Measurements from ENCODE around the gene PDZK1. TPM values are rescaled to one million over a fixed set of nuclear protein-coding genes. Genes with fewer than 3 reads are reported as not detected.

The PDZK1 gene
- total RNA-seq, 1 donor from 2014 or later: under 0.01 TPM

- Histone ChIP-seq H3K27me3 (ENCODE audit: control insufficient read depth, insufficient read depth, low read length) (no peaks in the 10 kb centered on the region), H3K4me3 (ENCODE audit: low read depth, low read length) (no peak overlapping the region), H3K36me3 (ENCODE audit: control insufficient read depth, insufficient read depth, low read length) (no peaks in the 10 kb centered on the region)
- DNase-seq (ENCODE audit: low read depth) (no peak), FAIRE-seq (peak; percentile 85)
- TF ChIP-seq, protein P1, sequence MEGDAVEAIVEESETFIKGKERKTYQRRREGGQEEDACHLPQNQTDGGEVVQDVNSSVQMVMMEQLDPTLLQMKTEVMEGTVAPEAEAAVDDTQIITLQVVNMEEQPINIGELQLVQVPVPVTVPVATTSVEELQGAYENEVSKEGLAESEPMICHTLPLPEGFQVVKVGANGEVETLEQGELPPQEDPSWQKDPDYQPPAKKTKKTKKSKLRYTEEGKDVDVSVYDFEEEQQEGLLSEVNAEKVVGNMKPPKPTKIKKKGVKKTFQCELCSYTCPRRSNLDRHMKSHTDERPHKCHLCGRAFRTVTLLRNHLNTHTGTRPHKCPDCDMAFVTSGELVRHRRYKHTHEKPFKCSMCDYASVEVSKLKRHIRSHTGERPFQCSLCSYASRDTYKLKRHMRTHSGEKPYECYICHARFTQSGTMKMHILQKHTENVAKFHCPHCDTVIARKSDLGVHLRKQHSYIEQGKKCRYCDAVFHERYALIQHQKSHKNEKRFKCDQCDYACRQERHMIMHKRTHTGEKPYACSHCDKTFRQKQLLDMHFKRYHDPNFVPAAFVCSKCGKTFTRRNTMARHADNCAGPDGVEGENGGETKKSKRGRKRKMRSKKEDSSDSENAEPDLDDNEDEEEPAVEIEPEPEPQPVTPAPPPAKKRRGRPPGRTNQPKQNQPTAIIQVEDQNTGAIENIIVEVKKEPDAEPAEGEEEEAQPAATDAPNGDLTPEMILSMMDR (IDR thresholded peaks at IDR 0.05; ENCODE audit: insufficient read depth, low read length, severe bottlenecking): no peak
Measured at GRCh38 chr1:145695821-145696629, 11.1 kb downstream of the PDZK1 start.

DNA sequence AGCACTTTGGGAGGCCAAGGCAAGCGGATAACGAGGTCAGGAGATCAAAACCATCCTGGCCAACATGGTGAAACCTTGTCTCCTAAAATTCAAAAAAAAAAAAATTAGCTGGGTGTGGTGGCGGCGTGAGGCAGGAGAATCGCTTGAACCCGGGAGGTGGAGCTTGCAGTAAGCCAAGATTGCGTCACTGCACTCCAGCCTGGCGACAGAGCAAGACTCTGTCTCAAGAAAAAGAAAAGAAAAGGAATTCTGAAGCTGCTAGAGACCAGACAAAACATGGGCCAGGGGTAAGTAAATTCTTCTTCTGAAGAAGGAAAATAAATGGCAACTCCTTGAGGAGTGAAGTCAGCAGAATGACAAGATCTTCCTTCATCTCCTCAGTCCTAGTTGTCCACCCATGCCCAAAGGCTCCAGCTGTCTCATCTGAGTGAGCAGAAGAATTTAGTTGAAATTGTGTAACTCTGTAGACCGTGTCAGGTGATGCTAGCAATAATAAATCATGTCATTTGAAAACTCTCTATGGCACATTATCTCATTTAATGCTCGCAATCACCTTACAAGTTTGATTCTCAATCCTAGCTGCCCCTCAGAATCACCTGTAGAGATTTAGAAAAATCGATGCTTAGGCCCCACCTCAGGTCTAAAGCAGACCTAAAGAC lies 14.3 kb downstream of the PDZK1 start:
- FAIRE-seq: no peak

GRCh38 chr1:145690587-145691558 lies 16.3 kb downstream of the PDZK1 start:
- TF ChIP-seq, protein P1 (IDR thresholded peaks at IDR 0.05; ENCODE audit: insufficient read depth, low read length, severe bottlenecking): no peak
- FAIRE-seq: no peak
- peak; percentile 88 for DNase-seq (ENCODE audit: low read depth)
- H3K36me3 ChIP-seq (ENCODE audit: control insufficient read depth, insufficient read depth, low read length): no peaks in the 10 kb centered on the region
- no peak overlapping the region for H3K4me3 ChIP-seq (ENCODE audit: low read depth, low read length)
- H3K27me3 ChIP-seq (ENCODE audit: control insufficient read depth, insufficient read depth, low read length): no peaks in the 10 kb centered on the region

More for the DNA sequence above, 14.3 kb downstream of the PDZK1 start:
- DNase-seq (ENCODE audit: low read depth): no peak
- TF ChIP-seq, protein P1 (IDR thresholded peaks at IDR 0.05; ENCODE audit: insufficient read depth, low read length, severe bottlenecking): no peak
- Histone ChIP-seq H3K27me3 (ENCODE audit: control insufficient read depth, insufficient read depth, low read length) (no peaks in the 10 kb centered on the region), H3K4me3 (ENCODE audit: low read depth, low read length) (no peak overlapping the region), H3K36me3 (ENCODE audit: control insufficient read depth, insufficient read depth, low read length) (no peaks in the 10 kb centered on the region)

DNA sequence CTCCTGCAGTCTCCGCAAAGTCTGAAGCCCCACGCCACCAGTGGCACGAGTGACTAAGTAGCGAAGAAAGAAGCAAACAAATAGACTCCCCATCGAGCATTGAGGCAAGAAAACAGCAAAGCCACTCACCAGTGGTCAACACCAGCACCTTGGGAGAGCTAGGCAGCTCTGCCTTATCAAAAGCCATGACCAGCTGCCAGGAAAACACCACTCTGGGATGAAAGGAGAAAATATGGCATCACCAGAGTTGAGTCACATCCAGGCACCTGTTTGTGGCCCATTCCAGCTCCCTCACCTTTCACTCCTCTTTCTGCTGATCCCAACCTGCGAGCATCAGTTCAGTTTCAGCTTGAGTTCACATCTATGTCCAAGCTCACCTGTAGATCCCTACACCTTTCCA lies 17.2 kb downstream of the PDZK1 start:
- peak; percentile 37 for DNase-seq (ENCODE audit: low read depth)
- TF ChIP-seq, protein P1 (IDR thresholded peaks at IDR 0.05; ENCODE audit: insufficient read depth, low read length, severe bottlenecking): no peak
- no peaks in the 10 kb centered on the region for H3K36me3 ChIP-seq (ENCODE audit: control insufficient read depth, insufficient read depth, low read length)
- no peak overlapping the region for H3K4me3 ChIP-seq (ENCODE audit: low read depth, low read length)
- no peaks in the 10 kb centered on the region for H3K27me3 ChIP-seq (ENCODE audit: control insufficient read depth, insufficient read depth, low read length)
- FAIRE-seq: no peak

DNA sequence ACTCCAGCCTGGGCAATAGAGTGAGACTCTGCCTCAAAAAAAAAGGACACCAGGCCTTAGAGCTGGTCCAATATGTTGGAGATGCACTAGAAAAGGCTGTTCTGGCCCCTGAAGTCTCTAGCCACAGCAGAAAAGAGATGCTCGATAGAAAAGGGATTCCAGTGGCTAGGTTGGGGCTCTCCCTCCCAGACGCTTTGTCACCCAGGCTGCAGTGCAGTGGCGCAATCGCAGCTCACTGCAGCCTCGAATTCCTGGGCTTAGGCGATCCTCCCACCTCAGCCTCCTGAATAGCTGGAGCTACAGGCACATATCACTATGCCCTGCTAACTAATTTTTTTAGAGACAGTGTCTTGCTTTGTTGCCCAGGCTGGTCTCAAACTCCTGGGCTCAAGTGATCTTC lies 18.2 kb downstream of the PDZK1 start:
- FAIRE-seq (no peak), DNase-seq (ENCODE audit: low read depth) (no peak)
- Histone ChIP-seq H3K27me3 (ENCODE audit: control insufficient read depth, insufficient read depth, low read length) (no peaks in the 10 kb centered on the region), H3K36me3 (ENCODE audit: control insufficient read depth, insufficient read depth, low read length) (no peaks in the 10 kb centered on the region), H3K4me3 (ENCODE audit: low read depth, low read length) (no peak overlapping the region)
- TF ChIP-seq, protein P1 (IDR thresholded peaks at IDR 0.05; ENCODE audit: insufficient read depth, low read length, severe bottlenecking): no peak
